T-helper 2 cell treated with Interferon-gamma antibody and Interleukin-4, amounts not matched to agents 5 μg/mL and 100 μg/mL, for 36 hours (primary cell): ENCODE results near the gene JSRP1.

Experiments used
- DNase-seq: peaks from one replicate; pipeline ENCODE4 v3.0.0; 2021; ENCODE audit warnings: low spot score
- H3K27ac Mint-ChIP-seq: one replicate; pipeline ENCODE4 v1.8.0; 2021; ENCODE audit warnings: mild to moderate bottlenecking, mixed read lengths
- H3K27me3 Mint-ChIP-seq: one replicate; pipeline ENCODE4 v1.8.0; 2021; ENCODE audit warnings: low read depth, mixed read lengths
- H3K36me3 Mint-ChIP-seq: one replicate; pipeline ENCODE4 v1.8.0; 2021; ENCODE audit warnings: low read depth, mixed read lengths
- H3K4me1 Mint-ChIP-seq: one replicate; pipeline ENCODE4 v1.8.0; 2021; ENCODE audit warnings: low read depth, mixed read lengths
- H3K4me3 Mint-ChIP-seq: one replicate; pipeline ENCODE4 v1.8.0; 2022; ENCODE audit warnings: mild to moderate bottlenecking, moderate library complexity, mixed read lengths
- H3K9me3 Mint-ChIP-seq: one replicate; pipeline ENCODE4 v1.8.0; 2021; ENCODE audit warnings: mixed read lengths

The JSRP1 gene

GRCh38 chr19:2207008-2207407 is 49.2 kb downstream of the JSRP1 start:
- Mint-ChIP-seq H3K4me1 (no peaks in the 10 kb centered on the region), H3K36me3 (peaks cover 22% of the 10 kb centered on the region), H3K9me3 (no peaks in the 10 kb centered on the region), H3K27me3 (no peaks in the 10 kb centered on the region), H3K27ac (no peak overlapping the region), H3K4me3 (no peak overlapping the region)
- no peak for DNase-seq

GRCh38 chr19:2202366-2202765 is 53.9 kb downstream of the JSRP1 start:
- no peaks in the 10 kb centered on the region for H3K4me1 Mint-ChIP-seq
- H3K9me3 Mint-ChIP-seq = no peaks in the 10 kb centered on the region
- H3K27ac Mint-ChIP-seq = no peak overlapping the region
- no peak overlapping the region for H3K4me3 Mint-ChIP-seq
- no peaks in the 10 kb centered on the region for H3K27me3 Mint-ChIP-seq
- peaks cover 10% of the 10 kb centered on the region for H3K36me3 Mint-ChIP-seq
- DNase-seq = no peak
